Peyer's patch (tissue), 4 donors: ENCODE data around the gene KCNF1.

Experiments used
- POLR2A ChIP-seq, 2 donors: fragments of 450-650 bp; IDR thresholded peaks; one replicate each; pipeline ENCODE4 v1.5.1; 2017; ENCODE audit warnings: antibody characterized with exemption in 2 of 2, mild to moderate bottlenecking in 2 of 2, moderate library complexity in 2 of 2
- TF ChIP-seq, protein P1 (sequence below), 6 experiments: fragments of 450-650 bp in 4 of 6; fragments of 200-600 bp in 2 of 6; sonication (generic) in 1 of 6; IDR thresholded peaks; one replicate each; pipeline ENCODE4 v1.5.1; 2017 to 2019; ENCODE audit warnings: antibody characterized with exemption in 6 of 6, mild to moderate bottlenecking in 3 of 6, moderate library complexity in 1 of 6

DNA sequence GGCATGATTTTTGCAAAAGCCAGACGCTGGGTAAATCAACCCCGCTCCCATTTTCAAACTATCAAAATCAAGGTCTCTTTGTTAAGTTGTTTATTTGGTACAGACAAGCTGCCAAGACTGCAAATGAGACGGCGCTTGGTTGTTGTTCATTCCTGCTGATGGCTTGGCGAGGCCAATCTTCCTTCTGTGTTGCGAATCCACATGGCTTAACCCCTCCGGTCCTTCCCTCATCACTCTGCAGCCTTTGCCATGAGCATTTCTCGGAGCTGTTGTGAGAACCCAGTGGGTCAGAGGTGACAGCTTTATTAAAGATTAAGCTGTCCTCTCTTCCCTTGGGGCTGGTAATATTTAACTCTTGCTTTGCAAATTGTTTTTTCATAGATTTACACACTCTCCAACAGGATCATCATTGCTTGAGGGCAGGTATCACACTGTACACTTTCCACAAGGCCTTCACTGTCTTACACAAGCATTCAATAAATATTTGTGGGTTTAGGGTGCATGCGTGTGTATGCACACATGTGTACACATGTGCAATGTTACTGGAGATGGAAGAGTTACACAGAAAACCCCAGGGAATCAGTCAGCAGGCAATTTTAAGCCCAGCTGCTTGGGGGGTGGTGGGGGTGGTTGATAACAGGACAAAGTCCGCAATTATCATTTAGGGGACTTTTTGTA, 27.8 kb upstream of the KCNF1 start:
- TF ChIP-seq, protein P1, sequence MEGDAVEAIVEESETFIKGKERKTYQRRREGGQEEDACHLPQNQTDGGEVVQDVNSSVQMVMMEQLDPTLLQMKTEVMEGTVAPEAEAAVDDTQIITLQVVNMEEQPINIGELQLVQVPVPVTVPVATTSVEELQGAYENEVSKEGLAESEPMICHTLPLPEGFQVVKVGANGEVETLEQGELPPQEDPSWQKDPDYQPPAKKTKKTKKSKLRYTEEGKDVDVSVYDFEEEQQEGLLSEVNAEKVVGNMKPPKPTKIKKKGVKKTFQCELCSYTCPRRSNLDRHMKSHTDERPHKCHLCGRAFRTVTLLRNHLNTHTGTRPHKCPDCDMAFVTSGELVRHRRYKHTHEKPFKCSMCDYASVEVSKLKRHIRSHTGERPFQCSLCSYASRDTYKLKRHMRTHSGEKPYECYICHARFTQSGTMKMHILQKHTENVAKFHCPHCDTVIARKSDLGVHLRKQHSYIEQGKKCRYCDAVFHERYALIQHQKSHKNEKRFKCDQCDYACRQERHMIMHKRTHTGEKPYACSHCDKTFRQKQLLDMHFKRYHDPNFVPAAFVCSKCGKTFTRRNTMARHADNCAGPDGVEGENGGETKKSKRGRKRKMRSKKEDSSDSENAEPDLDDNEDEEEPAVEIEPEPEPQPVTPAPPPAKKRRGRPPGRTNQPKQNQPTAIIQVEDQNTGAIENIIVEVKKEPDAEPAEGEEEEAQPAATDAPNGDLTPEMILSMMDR (IDR thresholded peaks at IDR 0.05), result no peak
- TF ChIP-seq POLR2A (IDR thresholded peaks at IDR 0.05), result no peak
